HFF-Myc (cell line): ENCODE measurements around the gene C19orf67.
"Not testable (repeated sequence)": the region's sequence is repeated elsewhere in the genome, so short reads cannot be mapped to it uniquely, and the experiment has no call there.

Experiments
- DNase-seq: peaks from one replicate; pipeline ENCODE4 v3.0.0-alpha.2; 2011; ENCODE audit warnings: low read depth; ENCODE audit errors: extremely low read depth
- H3K4me3 ChIP-seq: replicated peaks from 2 replicates; pipeline ENCODE4 v1.5.1; 2011; ENCODE audit warnings: low read depth, mild to moderate bottlenecking, control low read depth, low read length
- CTCF ChIP-seq: IDR thresholded peaks from 2 replicates; pipeline ENCODE4 v1.5.1; 2012; ENCODE audit warnings: mild to moderate bottlenecking, low read depth, low read length, control low read depth; ENCODE audit errors: missing control alignments

The C19orf67 gene

DNA sequence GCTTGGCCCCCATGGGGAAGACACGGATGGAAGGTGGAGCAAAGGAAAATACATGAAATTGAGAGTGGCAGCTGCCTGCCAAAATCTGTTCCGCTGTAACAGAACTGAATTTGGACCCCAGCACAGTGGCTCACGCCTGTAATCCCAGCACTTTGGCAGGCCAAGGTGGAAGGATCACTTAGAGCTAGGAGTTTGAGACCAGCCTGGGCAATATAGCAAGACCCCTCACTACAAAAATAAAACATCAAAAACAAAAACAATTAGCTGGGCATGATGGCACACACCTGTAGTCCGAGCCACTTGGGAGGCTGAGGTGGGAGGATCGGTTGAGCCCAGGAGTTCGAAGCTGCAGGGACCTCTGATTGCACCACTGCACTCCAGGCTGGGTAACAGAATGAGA, 33.1 kb downstream of the C19orf67 start:
- TF ChIP-seq CTCF = no peak

GRCh38 chr19:14051980-14052379, 33.6 kb downstream of the C19orf67 start:
- DNase-seq = no peak
- no peak overlapping the region for H3K4me3 ChIP-seq
- no peak for TF ChIP-seq CTCF

More for the DNA sequence above, 33.1 kb downstream of the C19orf67 start:
- DNase-seq = no peak
- H3K4me3 ChIP-seq = no peak overlapping the region

GRCh38 chr19:14050961-14051360, 34.6 kb downstream of the C19orf67 start:
- not testable (repeated sequence) for H3K4me3 ChIP-seq, DNase-seq

DNA sequence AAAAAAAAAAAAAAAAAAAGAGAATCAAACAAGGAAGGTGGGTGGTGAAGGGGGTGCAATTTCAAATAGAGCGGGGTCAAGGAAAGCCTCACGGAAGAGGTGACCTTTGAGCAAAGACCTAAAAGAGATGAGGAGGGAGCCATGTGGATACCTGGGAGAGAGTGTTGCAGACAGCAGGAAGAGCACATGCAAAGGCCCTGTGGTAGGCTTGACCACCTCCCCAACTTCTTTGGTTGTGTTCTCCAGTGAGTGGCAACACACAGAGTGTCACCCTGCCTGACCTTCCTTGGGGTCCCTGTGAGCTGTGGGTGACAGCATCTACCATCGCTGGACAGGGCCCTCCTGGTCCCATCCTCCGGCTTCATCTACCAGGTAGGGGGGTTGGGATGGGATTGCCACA, 35.1 kb downstream of the C19orf67 start:
- H3K4me3 ChIP-seq = no peak overlapping the region
- TF ChIP-seq CTCF = no peak
- no peak for DNase-seq

GRCh38 chr19:14048443-14049153, 37.0 kb downstream of the C19orf67 start:
- no peak overlapping the region for H3K4me3 ChIP-seq
- peak; percentile 95 for TF ChIP-seq CTCF
- no peak for DNase-seq

DNA sequence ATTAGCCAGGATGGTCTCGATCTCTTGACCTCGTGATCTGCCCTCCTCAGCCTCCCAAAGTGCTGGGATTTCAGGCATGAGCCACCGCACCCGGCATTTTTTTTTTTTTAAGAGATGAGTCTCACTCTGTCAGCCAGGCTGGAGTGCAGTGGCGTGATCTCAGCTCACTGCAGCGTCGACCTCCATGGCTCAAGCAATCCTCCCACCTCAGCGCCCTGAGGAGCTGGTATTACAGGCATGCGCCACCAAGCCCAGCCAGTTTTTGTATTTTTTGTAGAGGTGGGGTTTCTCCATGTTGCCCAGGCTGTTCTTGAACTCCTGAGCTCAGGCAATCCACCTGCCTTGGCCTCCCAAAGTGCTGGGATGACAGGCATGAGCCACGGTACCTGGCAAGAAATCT, 37.7 kb downstream of the C19orf67 start:
- DNase-seq, H3K4me3 ChIP-seq: not testable (repeated sequence)

- peak; percentile 63 for TF ChIP-seq CTCF
- not testable (repeated sequence) for H3K4me3 ChIP-seq
- peak; percentile 81 for DNase-seq
Measured at GRCh38 chr19:14042659-14043608, 42.6 kb downstream of the C19orf67 start.

- no peak for DNase-seq
- no peak overlapping the region for H3K4me3 ChIP-seq
- no peak for TF ChIP-seq CTCF
Measured at GRCh38 chr19:14039181-14039580, 46.4 kb downstream of the C19orf67 start.
